DOHH2 (cell line): ENCODE results near the gene MYCBPAP.

Experiments
- EZH2phosphoT487 ChIP-seq: fragments of 200-600 bp; sonication (generic); IDR thresholded peaks from 2 replicates; pipeline ENCODE4 v1.6.1; 2017; ENCODE audit warnings: borderline replicate concordance, mild to moderate bottlenecking, antibody characterized with exemption, low read length, moderate library complexity, mixed read lengths
- TF ChIP-seq, protein P1 (sequence below): fragments of 200-600 bp; sonication (generic); IDR thresholded peaks from one replicate; pipeline ENCODE4 v1.5.1; 2014; ENCODE audit warnings: antibody characterized with exemption, mild to moderate bottlenecking, low read depth, low read length; ENCODE audit not compliant: poor library complexity, severe bottlenecking

DNA sequence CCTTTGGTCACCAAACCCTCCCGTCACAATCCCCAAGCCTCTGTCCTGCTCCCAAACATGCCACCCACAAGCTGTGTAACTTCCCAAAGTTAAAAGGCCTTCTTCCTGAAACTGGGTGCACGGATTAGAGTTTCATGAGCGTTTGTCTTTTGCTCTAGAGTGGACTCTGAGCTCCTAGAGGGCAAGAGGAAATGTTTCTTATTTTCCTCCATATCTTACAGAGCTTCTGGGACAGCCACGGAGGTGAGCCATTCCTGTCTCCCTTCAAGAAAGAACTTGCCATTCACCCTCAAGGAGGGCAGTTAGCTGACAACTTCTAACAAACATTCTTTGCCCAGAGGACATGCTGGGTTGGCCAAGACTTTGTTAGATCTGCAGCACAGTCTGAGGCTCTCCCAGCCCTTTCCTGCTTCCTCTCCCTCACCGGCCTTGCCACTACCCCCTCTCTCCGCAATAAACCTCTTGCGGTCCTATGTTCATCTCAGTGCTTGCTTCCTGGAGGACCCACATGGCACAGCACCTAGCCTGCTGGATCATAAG is 2.6 kb upstream of the MYCBPAP start:
- TF ChIP-seq, protein P1, sequence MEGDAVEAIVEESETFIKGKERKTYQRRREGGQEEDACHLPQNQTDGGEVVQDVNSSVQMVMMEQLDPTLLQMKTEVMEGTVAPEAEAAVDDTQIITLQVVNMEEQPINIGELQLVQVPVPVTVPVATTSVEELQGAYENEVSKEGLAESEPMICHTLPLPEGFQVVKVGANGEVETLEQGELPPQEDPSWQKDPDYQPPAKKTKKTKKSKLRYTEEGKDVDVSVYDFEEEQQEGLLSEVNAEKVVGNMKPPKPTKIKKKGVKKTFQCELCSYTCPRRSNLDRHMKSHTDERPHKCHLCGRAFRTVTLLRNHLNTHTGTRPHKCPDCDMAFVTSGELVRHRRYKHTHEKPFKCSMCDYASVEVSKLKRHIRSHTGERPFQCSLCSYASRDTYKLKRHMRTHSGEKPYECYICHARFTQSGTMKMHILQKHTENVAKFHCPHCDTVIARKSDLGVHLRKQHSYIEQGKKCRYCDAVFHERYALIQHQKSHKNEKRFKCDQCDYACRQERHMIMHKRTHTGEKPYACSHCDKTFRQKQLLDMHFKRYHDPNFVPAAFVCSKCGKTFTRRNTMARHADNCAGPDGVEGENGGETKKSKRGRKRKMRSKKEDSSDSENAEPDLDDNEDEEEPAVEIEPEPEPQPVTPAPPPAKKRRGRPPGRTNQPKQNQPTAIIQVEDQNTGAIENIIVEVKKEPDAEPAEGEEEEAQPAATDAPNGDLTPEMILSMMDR: no peak
- no peak for TF ChIP-seq EZH2phosphoT487
